Neuronal stem cell (in vitro differentiated cells): ENCODE data around the gene UROS.

Source experiments
- DNase-seq: peaks from one replicate; pipeline ENCODE4 v3.0.0-alpha.2; 2013; ENCODE audit warnings: low spot score
- H2AFZ ChIP-seq: one replicate; pipeline ENCODE4 v1.6.1; 2013; ENCODE audit warnings: mild to moderate bottlenecking, low read length, inconsistent platforms
- H2AK5ac ChIP-seq: 2 replicates; pipeline ENCODE4 v1.6.1; 2013; ENCODE audit warnings: low read depth, mild to moderate bottlenecking, inconsistent platforms, low read length, moderate library complexity, mixed read lengths
- H2BK120ac ChIP-seq: 2 replicates; pipeline ENCODE4 v1.6.1; 2013; ENCODE audit warnings: low read depth, mild to moderate bottlenecking, inconsistent platforms, low read length, moderate library complexity, mixed read lengths
- H2BK12ac ChIP-seq: one replicate; pipeline ENCODE4 v1.6.1; 2013; ENCODE audit warnings: low read length, inconsistent platforms
- H2BK15ac ChIP-seq: 2 replicates; pipeline ENCODE4 v1.6.1; 2013; ENCODE audit warnings: mild to moderate bottlenecking, low read length, inconsistent platforms, mixed read lengths
- H2BK5ac ChIP-seq: one replicate; pipeline ENCODE4 v1.6.1; 2013; ENCODE audit warnings: inconsistent platforms, mild to moderate bottlenecking, low read length, moderate library complexity
- H3K14ac ChIP-seq: one replicate; pipeline ENCODE4 v1.6.1; 2013; ENCODE audit warnings: low read length, inconsistent platforms
- H3K18ac ChIP-seq: 2 replicates; pipeline ENCODE4 v1.6.1; 2013; ENCODE audit warnings: low read length, inconsistent platforms
- H3K23ac ChIP-seq: 2 replicates; pipeline ENCODE4 v1.6.1; 2013; ENCODE audit warnings: low read depth, mild to moderate bottlenecking, mixed read lengths, low read length, inconsistent platforms; ENCODE audit not compliant: poor library complexity
- H3K27ac ChIP-seq: replicated peaks from 3 replicates; pipeline ENCODE4 v1.5.1; 2013; ENCODE audit warnings: low read length, inconsistent platforms
- H3K27me3 ChIP-seq, 3 experiments: 2 replicates each; pipeline ENCODE4 v1.6.1; 2013; ENCODE audit warnings: low read length in 3 of 3, mild to moderate bottlenecking in 2 of 3, inconsistent platforms in 1 of 3, low read depth in 1 of 3, mixed read lengths in 1 of 3, moderate library complexity in 1 of 3; ENCODE audit not compliant: control insufficient read depth in 3 of 3, insufficient read depth in 3 of 3
- H3K36me3 ChIP-seq, 2 donors: replicated peaks in 1 of 2; 2 replicates each; pipeline ENCODE4 v1.6.1; 2013; ENCODE audit warnings: low read length in 2 of 2; ENCODE audit not compliant: control insufficient read depth in 2 of 2, insufficient read depth in 2 of 2
- H3K4ac ChIP-seq: 2 replicates; pipeline ENCODE4 v1.6.1; 2013; ENCODE audit warnings: inconsistent platforms, mild to moderate bottlenecking, low read length, moderate library complexity
- H3K4me1 ChIP-seq, 2 donors: 1 replicate in 1 of 2; 2 replicates in 1 of 2; pipeline ENCODE4 v1.6.1; 2013; ENCODE audit warnings: low read length in 2 of 2, low read depth in 1 of 2; ENCODE audit not compliant: control insufficient read depth in 2 of 2, insufficient read depth in 1 of 2
- H3K4me2 ChIP-seq: one replicate; pipeline ENCODE4 v1.6.1; 2013; ENCODE audit warnings: mild to moderate bottlenecking, low read length, inconsistent platforms; ENCODE audit not compliant: insufficient read depth, poor library complexity, severe bottlenecking
- H3K4me3 ChIP-seq, 2 donors: 2 replicates each; pipeline ENCODE4 v1.5.1; 2013; ENCODE audit warnings: low read length in 2 of 2, mild to moderate bottlenecking in 2 of 2, inconsistent platforms in 1 of 2, moderate library complexity in 1 of 2
- H3K79me1 ChIP-seq: one replicate; pipeline ENCODE4 v1.6.1; 2013; ENCODE audit warnings: low read depth, mild to moderate bottlenecking, inconsistent platforms, low read length, moderate library complexity
- H3K9ac ChIP-seq: one replicate; pipeline ENCODE4 v1.6.1; 2013; ENCODE audit warnings: mild to moderate bottlenecking, low read depth, low read length, inconsistent platforms; ENCODE audit not compliant: poor library complexity
- H3K9me3 ChIP-seq, 2 donors: replicated peaks in 1 of 2; 2 replicates each; pipeline versions ENCODE3 to v1.6.1; 2013; ENCODE audit warnings: low read length in 2 of 2, mild to moderate bottlenecking in 2 of 2, inconsistent platforms in 1 of 2, low read depth in 1 of 2, mixed read lengths in 1 of 2, moderate library complexity in 1 of 2; ENCODE audit not compliant: control insufficient read depth in 2 of 2, insufficient read depth in 1 of 2
- H4K8ac ChIP-seq: one replicate; pipeline ENCODE4 v1.6.1; 2013; ENCODE audit warnings: low read depth, mild to moderate bottlenecking, inconsistent platforms, low read length, moderate library complexity
- H4K91ac ChIP-seq: one replicate; pipeline ENCODE4 v1.6.1; 2013; ENCODE audit warnings: low read length, low read depth, mild to moderate bottlenecking, inconsistent platforms; ENCODE audit not compliant: poor library complexity
- WGBS, 2 donors: extraction: QIAGEN DNeasy Blood & Tissue Kit; methylation state at CpG; one replicate each; pipeline ENCODE4 v1.1.7; 2013; ENCODE audit warnings: missing lambda C conversion rate in 2 of 2, mixed read lengths in 1 of 2; ENCODE audit not compliant: insufficient read length in 2 of 2, insufficient replicate concordance in 1 of 2; ENCODE audit errors: extremely low coverage in 2 of 2; 5-methylcytosine and 5-hydroxymethylcytosine counted together

The UROS gene

DNA sequence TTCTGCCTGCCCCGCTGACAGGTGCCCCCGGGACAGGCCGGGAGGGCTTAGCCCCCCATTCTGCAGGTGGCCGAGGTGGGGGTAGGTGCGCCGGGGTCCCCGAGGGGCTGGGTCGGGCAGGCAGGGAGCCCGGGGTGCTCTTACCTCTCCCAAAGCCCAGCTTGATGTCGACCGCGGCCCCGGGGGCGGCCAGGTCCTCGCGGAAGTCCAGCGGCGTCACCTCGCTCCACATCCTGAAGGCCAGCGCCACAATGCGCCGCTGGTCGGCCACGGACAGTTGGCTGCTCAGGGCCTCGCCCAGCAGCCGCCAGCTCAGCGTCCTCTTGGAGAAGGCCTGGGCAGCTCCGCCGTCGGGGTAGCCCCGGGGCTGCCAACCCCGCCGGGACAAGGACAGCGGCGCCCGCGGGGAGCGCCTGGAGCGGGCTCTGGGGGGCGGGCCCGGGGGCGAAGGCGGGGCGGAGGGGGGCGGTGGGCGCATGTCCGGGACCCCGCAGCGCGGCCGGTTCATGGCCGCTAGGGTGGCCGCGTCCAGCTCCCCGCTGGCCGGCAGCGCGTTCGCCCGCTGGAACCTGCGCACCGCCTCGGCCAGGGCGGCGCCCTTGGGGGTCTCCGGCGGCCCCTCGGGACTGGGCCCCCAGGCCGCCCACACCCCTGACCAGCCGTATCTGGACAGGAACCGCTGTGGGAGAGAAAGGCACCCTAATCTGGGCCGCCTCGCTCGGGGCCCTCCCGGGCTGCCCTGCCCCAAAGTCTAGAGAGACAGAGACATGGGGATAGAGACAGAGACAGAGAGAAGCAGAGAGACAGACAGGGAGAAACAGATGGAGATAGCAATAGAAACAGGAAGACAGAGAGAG lies 49.1 kb downstream of the UROS start:
- Histone ChIP-seq H3K4ac (no peak overlapping the region), H3K9me3 (no peaks in the 10 kb centered on the region), H2BK15ac (no peak overlapping the region), H2AK5ac (peak overlapping the region; percentile 43), H3K36me3 (peaks cover 0 to 4% of the 10 kb centered on the region in 2 donors), H2BK5ac (no peak overlapping the region), H3K14ac (peak overlapping the region; percentile 38), H2AFZ (no peak overlapping the region), H3K79me1 (peaks cover 2% of the 10 kb centered on the region), H2BK120ac (no peak overlapping the region), H2BK12ac (no peak overlapping the region), H3K4me2 (no peak overlapping the region), H3K4me3 (no peak overlapping the region), H3K4me1 (no peaks in the 10 kb centered on the region), H3K27ac (no peak overlapping the region), H3K27me3 (no peaks in the 10 kb centered on the region), H3K9ac (no peak overlapping the region), H3K23ac (peak overlapping the region; percentile 19), H3K18ac (no peak overlapping the region), H4K8ac (no peak overlapping the region), H4K91ac (no peak overlapping the region)
- DNase-seq: no peak
- no CpG with 5 or more reads among the region's 75 CpGs for WGBS, 2 donors

DNA sequence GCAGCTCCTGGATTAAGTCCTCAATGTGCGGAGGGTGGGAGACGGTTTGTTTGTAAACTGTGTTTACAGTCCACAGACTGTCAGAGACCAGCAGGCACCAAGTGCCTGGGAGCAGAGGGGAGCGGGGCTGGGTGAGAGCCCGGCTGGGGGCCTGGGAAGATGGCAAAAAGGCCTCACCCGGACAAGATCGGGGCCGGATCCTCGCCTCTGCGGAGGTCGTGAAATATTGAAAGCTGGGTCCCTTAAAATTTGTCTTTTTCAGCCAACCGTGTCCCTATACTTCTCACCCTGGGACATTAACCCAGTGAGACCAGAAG lies 50.2 kb downstream of the UROS start:
- Histone ChIP-seq H4K8ac (no peak overlapping the region), H2AK5ac (peak overlapping the region; percentile 32), H3K27me3 (no peaks in the 10 kb centered on the region), H3K79me1 (peaks cover 2% of the 10 kb centered on the region), H2AFZ (no peak overlapping the region), H4K91ac (no peak overlapping the region), H3K4me3 (no peak overlapping the region), H3K4me2 (no peak overlapping the region), H3K9me3 (no peaks in the 10 kb centered on the region), H3K4ac (no peak overlapping the region), H3K36me3 (peaks cover 0 to 4% of the 10 kb centered on the region in 2 donors), H2BK120ac (no peak overlapping the region), H2BK15ac (no peak overlapping the region), H3K14ac (no peak overlapping the region), H2BK12ac (no peak overlapping the region), H3K4me1 (peaks cover 0 to 1% of the 10 kb centered on the region in 2 donors), H3K23ac (no peak overlapping the region), H3K18ac (no peak overlapping the region), H2BK5ac (no peak overlapping the region), H3K9ac (no peak overlapping the region), H3K27ac (no peak overlapping the region)
- WGBS, 2 donors: no CpG with 5 or more reads among the region's 11 CpGs
- no peak for DNase-seq

DNA sequence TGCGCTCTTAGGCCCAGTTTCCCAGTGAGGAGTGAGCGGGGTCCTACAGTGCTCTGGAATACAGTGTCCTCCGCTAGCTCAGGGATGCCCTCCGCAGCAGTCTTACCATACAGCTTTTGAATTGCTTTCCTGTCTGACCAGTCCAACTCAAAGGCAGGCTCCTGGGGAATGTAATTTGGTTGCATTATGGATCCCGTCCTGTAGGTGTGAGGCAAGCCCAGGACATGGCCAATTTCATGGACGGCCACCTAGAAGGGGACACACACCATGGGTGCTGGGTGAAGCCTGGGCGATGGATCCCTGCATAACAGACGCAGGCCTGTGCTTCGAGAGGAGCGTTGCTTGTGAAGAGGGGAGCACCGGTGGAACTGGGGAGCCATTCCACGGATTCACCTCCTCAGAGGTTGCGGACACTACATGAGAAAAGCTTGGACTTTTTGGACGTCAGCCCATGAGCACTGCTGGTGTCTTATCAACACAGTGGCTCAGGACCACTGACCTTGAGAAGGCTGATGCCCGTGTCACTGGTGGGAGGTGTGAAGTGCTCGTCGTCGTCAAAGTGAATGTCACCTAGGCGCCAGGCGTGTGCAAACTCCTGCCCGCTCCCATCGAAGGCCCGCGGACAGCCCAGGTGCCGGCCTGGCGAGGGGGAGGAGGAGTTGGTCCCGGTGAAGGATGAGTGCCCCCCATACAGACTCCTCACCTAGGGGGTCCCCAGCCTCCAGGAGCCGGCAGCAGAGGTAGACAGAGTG lies 50.8 kb downstream of the UROS start:
- H3K14ac ChIP-seq: no peak overlapping the region
- no peak overlapping the region for H3K9ac ChIP-seq
- H2AFZ ChIP-seq: no peak overlapping the region
- DNase-seq: no peak
- H2AK5ac ChIP-seq: peak overlapping the region; percentile 32
- no peak overlapping the region for H3K23ac ChIP-seq
- no peak overlapping the region for H3K27ac ChIP-seq
- no peak overlapping the region for H4K91ac ChIP-seq
- H2BK12ac ChIP-seq: no peak overlapping the region
- peaks cover 2% of the 10 kb centered on the region for H3K79me1 ChIP-seq
- H3K4me1 ChIP-seq: peaks cover 0 to 1% of the 10 kb centered on the region in 2 donors
- no peak overlapping the region for H3K18ac ChIP-seq
- no CpG with 5 or more reads among the region's 28 CpGs for WGBS, 2 donors
- no peaks in the 10 kb centered on the region for H3K9me3 ChIP-seq
- H3K4me2 ChIP-seq: no peak overlapping the region
- no peak overlapping the region for H4K8ac ChIP-seq
- H3K27me3 ChIP-seq: no peaks in the 10 kb centered on the region
- H3K4me3 ChIP-seq: no peak overlapping the region
- no peak overlapping the region for H3K4ac ChIP-seq
- H2BK5ac ChIP-seq: no peak overlapping the region
- H2BK120ac ChIP-seq: no peak overlapping the region
- H3K36me3 ChIP-seq: peaks cover 0 to 8% of the 10 kb centered on the region in 2 donors
- no peak overlapping the region for H2BK15ac ChIP-seq

DNA sequence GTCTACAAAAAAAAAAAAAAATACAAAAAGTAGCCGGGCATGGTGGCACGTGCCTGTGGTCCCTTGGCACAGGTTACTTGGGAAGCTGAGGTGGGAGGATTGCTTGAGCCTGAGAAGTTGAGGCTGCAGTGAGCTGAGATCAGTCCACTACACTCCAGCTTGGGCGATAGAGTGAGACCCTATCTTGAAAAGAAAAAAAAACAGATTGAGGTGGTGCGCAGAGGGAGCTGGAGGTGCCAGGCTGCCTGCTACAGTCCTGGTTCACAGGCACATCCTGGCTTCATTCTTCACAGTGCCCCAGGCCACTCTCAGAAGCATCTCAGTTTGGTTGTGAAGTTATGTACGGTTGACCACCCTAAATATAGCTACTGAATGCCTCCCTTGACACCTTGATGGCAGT lies 52.2 kb downstream of the UROS start:
- H3K79me1 ChIP-seq: peaks cover 2% of the 10 kb centered on the region
- no peak overlapping the region for H2AFZ ChIP-seq
- no peak overlapping the region for H2BK5ac ChIP-seq
- H4K8ac ChIP-seq: no peak overlapping the region
- H3K23ac ChIP-seq: no peak overlapping the region
- peaks cover 0 to 1% of the 10 kb centered on the region in 2 donors for H3K4me1 ChIP-seq
- H2AK5ac ChIP-seq: no peak overlapping the region
- no peak overlapping the region for H2BK12ac ChIP-seq
- no peak overlapping the region for H3K9ac ChIP-seq
- H3K4ac ChIP-seq: no peak overlapping the region
- no peak overlapping the region for H3K4me3 ChIP-seq
- H3K14ac ChIP-seq: no peak overlapping the region
- H2BK120ac ChIP-seq: no peak overlapping the region
- no peak overlapping the region for H2BK15ac ChIP-seq
- no CpG with 5 or more reads among the region's 5 CpGs for WGBS, 2 donors
- no peak overlapping the region for H3K18ac ChIP-seq
- H3K9me3 ChIP-seq: no peaks in the 10 kb centered on the region
- H4K91ac ChIP-seq: no peak overlapping the region
- no peak for DNase-seq
- no peak overlapping the region for H3K4me2 ChIP-seq
- H3K36me3 ChIP-seq: peaks cover 0 to 22% of the 10 kb centered on the region in 2 donors
- H3K27ac ChIP-seq: no peak overlapping the region
- H3K27me3 ChIP-seq: no peaks in the 10 kb centered on the region
